Keratinocyte (primary cell): ENCODE results near the gene CRAMP1. TPM values are rescaled to one million over a fixed set of nuclear protein-coding genes. Genes with fewer than 3 reads are reported as not detected.

ENCODE experiments used
- DNase-seq: peaks from one replicate; pipeline ENCODE4 v3.0.0-alpha.2; 2011; ENCODE audit warnings: low read depth, missing footprints, low spot score
- FAIRE-seq: peaks from 2 replicates; lab custom pipeline; 2011; peaks lifted over from hg19 to GRCh38; lab: Jason Lieb, UNC
- H2AFZ ChIP-seq: 2 replicates; pipeline ENCODE4 v1.6.0; 2012; ENCODE audit warnings: low read length, control low read depth, inconsistent platforms; ENCODE audit not compliant: control insufficient read depth
- H3K27ac ChIP-seq: 2 replicates; pipeline ENCODE4 v1.5.1; 2011; ENCODE audit warnings: low read length; ENCODE audit not compliant: control insufficient read depth, insufficient read depth
- H3K27me3 ChIP-seq: 3 replicates; pipeline ENCODE4 v1.6.0; 2011; ENCODE audit warnings: low read length; ENCODE audit not compliant: control insufficient read depth, insufficient read depth; ENCODE audit errors: extremely low read depth
- H3K36me3 ChIP-seq, 2 experiments: 2 replicates in 1 of 2; 3 replicates in 1 of 2; pipeline ENCODE4 v1.5.1; 2011; ENCODE audit warnings: low read length in 2 of 2, mild to moderate bottlenecking in 1 of 2; ENCODE audit not compliant: control insufficient read depth in 2 of 2, insufficient read depth in 2 of 2; ENCODE audit errors: extremely low read depth in 1 of 2
- H3K4me1 ChIP-seq: 3 replicates; pipeline ENCODE4 v1.5.1; 2011; ENCODE audit warnings: low read length; ENCODE audit not compliant: control insufficient read depth, insufficient read depth; ENCODE audit errors: extremely low read depth
- H3K4me2 ChIP-seq: 3 replicates; pipeline ENCODE4 v1.6.0; 2011; ENCODE audit warnings: low read depth, low read length; ENCODE audit not compliant: control insufficient read depth, insufficient read depth; ENCODE audit errors: extremely low read depth
- H3K4me3 ChIP-seq, 3 experiments: fragments of 200-600 bp in 1 of 3; sonication (generic) in 1 of 3; 2 replicates in 2 of 3; 3 replicates in 1 of 3; pipeline ENCODE4 v1.5.1; 2011 to 2016; ENCODE audit warnings: low read length in 3 of 3, mild to moderate bottlenecking in 3 of 3, control low read depth in 2 of 3, inconsistent platforms in 1 of 3, low read depth in 1 of 3, mixed read lengths in 1 of 3, mixed run types in 1 of 3, moderate library complexity in 1 of 3; ENCODE audit not compliant: control insufficient read depth in 2 of 3, insufficient read depth in 2 of 3; ENCODE audit errors: extremely low read depth in 1 of 3
- H3K79me2 ChIP-seq: 2 replicates; pipeline ENCODE4 v1.6.0; 2012; ENCODE audit warnings: low read length; ENCODE audit not compliant: control insufficient read depth, insufficient read depth
- H3K9ac ChIP-seq: 3 replicates; pipeline ENCODE4 v1.6.0; 2011; ENCODE audit warnings: low read length; ENCODE audit not compliant: control insufficient read depth, insufficient read depth; ENCODE audit errors: extremely low read depth
- H3K9me1 ChIP-seq: 3 replicates; pipeline ENCODE4 v1.6.0; 2011; ENCODE audit warnings: low read length; ENCODE audit not compliant: control insufficient read depth, insufficient read depth; ENCODE audit errors: extremely low read depth
- H3K9me3 ChIP-seq: 2 replicates; pipeline ENCODE4 v1.5.1; 2012; ENCODE audit warnings: low read depth, low read length; ENCODE audit not compliant: control insufficient read depth
- H4K20me1 ChIP-seq: 3 replicates; pipeline ENCODE4 v1.6.0; 2011; ENCODE audit warnings: low read length; ENCODE audit not compliant: control insufficient read depth, insufficient read depth; ENCODE audit errors: extremely low read depth
- CTCF ChIP-seq, 3 experiments: IDR thresholded peaks in 1 of 3; conservative IDR thresholded peaks in 1 of 3; optimal IDR thresholded peaks in 1 of 3; 2 replicates in 2 of 3; 3 replicates in 1 of 3; pipeline versions ENCODE3 to v1.5.1; 2011; ENCODE audit warnings: low read length in 3 of 3, mild to moderate bottlenecking in 3 of 3, moderate library complexity in 2 of 3, control low read depth in 1 of 3, inconsistent platforms in 1 of 3; ENCODE audit not compliant: insufficient read depth in 2 of 3; ENCODE audit errors: extremely low read depth in 1 of 3
- EZH2 ChIP-seq: IDR thresholded peaks from one replicate; pipeline ENCODE4 v1.6.1; 2012; ENCODE audit warnings: inconsistent platforms, mild to moderate bottlenecking, low read length, moderate library complexity
- dilution Hi-C: fragments of 300-500 bp; cut with MboI; formaldehyde crosslinking; loops from one replicate; pipeline ENCODE4 v1.7.0; 2020; ENCODE audit warnings: low sequenced_read_pairs; ENCODE audit not compliant: extremely low pct_ligation_motif_present
- polyA plus RNA-seq, 5 experiments: library from polyadenylated mRNA; depleted of rRNA in 3 of 5; stranded (reverse) in 3 of 5; stranded (forward) in 1 of 5; unstranded in 1 of 5; fragments of >200 nt; gene quantifications; 1 replicate in 1 of 5; 2 replicates in 3 of 5; 3 replicates in 1 of 5; pipeline versions ENCODE4 v1.2.1 to v1.2.3, GENCODE V29; 2011 to 2012; ENCODE audit warnings: missing spikeins in 2 of 5, low read depth in 1 of 5, low replicate concordance in 1 of 5

CRAMP1 gene
- polyA plus RNA-seq, 1 donor (not counting 4 experiments of a cell fraction or from before 2014, with no cell fraction given) = 6.5 TPM

GRCh38 chr16:1677942-1678499, 65.9 kb downstream of the CRAMP1 start, which contains the start of gene JPT2:
Gene JPT2, plus strand, starts transcription at chr16:1678279. Its CDS starts 34 bp downstream, at chr16:1678313.
- Histone ChIP-seq H3K9ac (peak within 1 kb of the TSS; percentile 96), H4K20me1 (peaks cover 3% of the 10 kb centered on the region), H3K9me1 (no peaks in the 10 kb centered on the region), H3K4me3 (peak within 1 kb of the TSS; percentile 85 to 95 (median 87)), H3K4me2 (peak within 1 kb of the TSS; percentile 97), H2AFZ (peak within 1 kb of the TSS; percentile 22), H3K9me3 (no peaks in the 10 kb centered on the region), H3K36me3 (peaks cover 15 to 28% of the 10 kb centered on the region in 2 experiments), H3K27ac (peak within 1 kb of the TSS; percentile 95), H3K79me2 (peaks cover 45% of the 10 kb centered on the region), H3K4me1 (peaks cover 33% of the 10 kb centered on the region), H3K27me3 (no peaks in the 10 kb centered on the region)
- dilution Hi-C loops = no loop called here
- peak; percentile 80 for DNase-seq
- TF ChIP-seq CTCF (optimal IDR thresholded peaks at IDR 0.05 in 1 of 3, IDR thresholded peaks at IDR 0.05 in 1 of 3, conservative IDR thresholded peaks at IDR 0.05 in 1 of 3; ENCODE audit: extremely low read depth in 1 of 3, insufficient read depth in 2 of 3, low read length in 3 of 3) = no peak
- TF ChIP-seq EZH2 = no peak
- FAIRE-seq = no peak

- Histone ChIP-seq H3K27me3 (no peaks in the 10 kb centered on the region), H3K27ac (peak overlapping the region; percentile 95), H3K4me2 (peak overlapping the region; percentile 97), H3K79me2 (peaks cover 51% of the 10 kb centered on the region), H3K36me3 (peaks cover 17 to 31% of the 10 kb centered on the region in 2 experiments), H3K4me1 (peaks cover 33% of the 10 kb centered on the region), H3K9me1 (no peaks in the 10 kb centered on the region), H3K4me3 (peak overlapping the region; percentile 85 to 95 (median 87)), H3K9me3 (no peaks in the 10 kb centered on the region), H4K20me1 (peaks cover 3% of the 10 kb centered on the region), H2AFZ (peak overlapping the region; percentile 22), H3K9ac (peak overlapping the region; percentile 96)
- dilution Hi-C loops = no loop called here
- FAIRE-seq (peak; percentile 61), DNase-seq (no peak)
- peak; percentile 6 to 49 (median 18) for TF ChIP-seq CTCF (optimal IDR thresholded peaks at IDR 0.05 in 1 of 3, IDR thresholded peaks at IDR 0.05 in 1 of 3, conservative IDR thresholded peaks at IDR 0.05 in 1 of 3; ENCODE audit: extremely low read depth in 1 of 3, insufficient read depth in 2 of 3, low read length in 3 of 3)
- TF ChIP-seq EZH2 = no peak
Observed at GRCh38 chr16:1678500-1679098, 66.4 kb downstream of the CRAMP1 start.
